ENCODE measurements around the gene SPATA3.

DNA sequence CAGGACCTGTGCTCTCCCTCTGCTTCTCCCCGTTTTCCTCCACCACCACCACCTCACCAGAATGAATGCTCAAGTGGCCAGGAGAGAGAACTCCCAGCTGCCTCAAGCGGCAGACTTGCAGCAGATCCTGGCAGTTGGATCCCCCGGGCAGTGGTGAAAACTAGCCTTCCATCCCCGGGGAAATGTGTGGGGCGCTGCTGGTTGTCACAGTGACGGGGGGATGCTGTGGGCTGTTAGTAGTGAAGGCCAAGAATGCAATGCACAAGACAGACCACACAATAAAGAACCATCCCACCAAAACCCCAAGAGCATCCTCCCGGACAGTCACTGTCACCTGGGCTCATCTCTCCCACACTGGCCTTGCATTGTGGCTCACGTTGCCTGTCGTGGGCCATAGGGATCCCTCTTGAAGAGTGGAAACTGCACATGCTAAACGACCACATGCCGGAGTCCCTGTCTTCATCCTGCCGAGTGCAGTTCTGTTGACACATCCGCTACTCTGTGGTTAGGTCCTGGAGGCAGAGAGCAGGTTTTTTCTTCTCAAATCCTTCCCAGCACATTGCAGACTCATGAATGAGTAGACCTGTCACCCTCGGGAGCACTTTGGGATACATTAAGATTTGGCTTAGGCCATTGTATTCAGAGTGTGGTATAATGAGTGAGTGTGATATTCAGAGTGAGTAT lies 13.5 kb downstream of the SPATA3 start:
- TF ChIP-seq, protein P1, sequence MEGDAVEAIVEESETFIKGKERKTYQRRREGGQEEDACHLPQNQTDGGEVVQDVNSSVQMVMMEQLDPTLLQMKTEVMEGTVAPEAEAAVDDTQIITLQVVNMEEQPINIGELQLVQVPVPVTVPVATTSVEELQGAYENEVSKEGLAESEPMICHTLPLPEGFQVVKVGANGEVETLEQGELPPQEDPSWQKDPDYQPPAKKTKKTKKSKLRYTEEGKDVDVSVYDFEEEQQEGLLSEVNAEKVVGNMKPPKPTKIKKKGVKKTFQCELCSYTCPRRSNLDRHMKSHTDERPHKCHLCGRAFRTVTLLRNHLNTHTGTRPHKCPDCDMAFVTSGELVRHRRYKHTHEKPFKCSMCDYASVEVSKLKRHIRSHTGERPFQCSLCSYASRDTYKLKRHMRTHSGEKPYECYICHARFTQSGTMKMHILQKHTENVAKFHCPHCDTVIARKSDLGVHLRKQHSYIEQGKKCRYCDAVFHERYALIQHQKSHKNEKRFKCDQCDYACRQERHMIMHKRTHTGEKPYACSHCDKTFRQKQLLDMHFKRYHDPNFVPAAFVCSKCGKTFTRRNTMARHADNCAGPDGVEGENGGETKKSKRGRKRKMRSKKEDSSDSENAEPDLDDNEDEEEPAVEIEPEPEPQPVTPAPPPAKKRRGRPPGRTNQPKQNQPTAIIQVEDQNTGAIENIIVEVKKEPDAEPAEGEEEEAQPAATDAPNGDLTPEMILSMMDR (IDR thresholded peaks at IDR 0.05): no peak
- no peak for TF ChIP-seq POLR2A (IDR thresholded peaks at IDR 0.05)
